ENCODE measurements around the gene WFDC12.
"Not testable (repeated sequence)": the region's sequence is repeated elsewhere in the genome, so short reads cannot be mapped to it uniquely, and the experiment has no call there.

The WFDC12 gene, protein sequence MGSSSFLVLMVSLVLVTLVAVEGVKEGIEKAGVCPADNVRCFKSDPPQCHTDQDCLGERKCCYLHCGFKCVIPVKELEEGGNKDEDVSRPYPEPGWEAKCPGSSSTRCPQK

DNA sequence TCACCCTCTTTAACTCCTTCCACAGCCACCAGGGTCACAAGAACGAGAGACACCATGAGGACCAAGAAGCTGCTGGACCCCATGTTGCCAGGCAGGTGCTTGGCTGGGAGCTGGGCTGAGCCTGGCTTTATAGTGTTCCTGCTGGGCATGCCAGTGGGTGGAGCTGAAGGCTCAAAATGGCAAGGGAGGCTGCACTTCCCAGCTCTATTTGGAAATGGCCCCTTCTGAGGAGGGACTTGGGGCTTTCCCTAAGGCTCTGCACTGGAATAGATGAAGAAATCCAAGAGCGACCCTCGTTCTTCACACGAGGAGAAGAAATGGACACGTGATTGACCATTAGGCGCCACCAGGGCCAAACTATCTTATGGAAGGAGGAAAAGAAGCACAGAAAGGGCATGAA, at the start of gene WFDC12:
WFDC12 (minus strand) TSS at position 101 of the 400 bp plus-strand sequence; CDS start at position 83, 18 bp downstream.
- no peak for DNase-seq (ENCODE audit: low read depth, low spot score)
- WGBS (ENCODE audit: insufficient coverage, insufficient read length) = no CpG with 5 or more reads among the region's 6 CpGs
- H3K9me3 ChIP-seq (ENCODE audit: control insufficient read depth, insufficient read depth, low read length) = no peaks in the 10 kb centered on the region
- H3K4me1 ChIP-seq (ENCODE audit: control insufficient read depth, insufficient read depth, low read length) = no peaks in the 10 kb centered on the region
- H3K4me3 ChIP-seq (ENCODE audit: low read length) = no peak within 1 kb of the TSS
- H3K27me3 ChIP-seq (ENCODE audit: control insufficient read depth, insufficient read depth, low read length) = no peaks in the 10 kb centered on the region
- no peaks in the 10 kb centered on the region for H3K36me3 ChIP-seq (ENCODE audit: control insufficient read depth, insufficient read depth, low read length)
- no peak within 1 kb of the TSS for H3K27ac ChIP-seq (ENCODE audit: low read length)

DNA sequence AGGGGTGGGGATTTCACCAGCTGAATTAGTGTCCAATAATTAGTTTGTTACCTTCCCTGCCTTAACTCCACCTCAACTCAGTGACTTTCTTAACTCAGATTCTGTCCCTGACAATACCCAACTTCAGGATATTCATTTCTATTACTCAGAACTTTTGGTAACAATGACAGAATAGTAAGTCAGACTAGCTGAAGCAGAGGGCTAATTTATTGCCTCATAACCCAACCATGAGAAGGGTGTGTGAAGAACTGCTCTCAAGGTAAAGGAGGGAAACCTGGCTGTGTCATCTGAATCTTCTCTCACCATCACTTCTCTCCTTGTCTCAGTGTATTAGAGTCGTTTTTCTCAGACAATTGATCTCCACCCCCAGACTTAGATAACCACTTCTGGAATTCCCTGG, 49.3 kb upstream of the WFDC12 start:
- Histone ChIP-seq H3K4me1 (ENCODE audit: control insufficient read depth, insufficient read depth, low read length) (no peaks in the 10 kb centered on the region), H3K27ac (ENCODE audit: low read length) (no peak overlapping the region), H3K36me3 (ENCODE audit: control insufficient read depth, insufficient read depth, low read length) (no peaks in the 10 kb centered on the region), H3K9me3 (ENCODE audit: control insufficient read depth, insufficient read depth, low read length) (no peaks in the 10 kb centered on the region), H3K4me3 (ENCODE audit: low read length) (no peak overlapping the region), H3K27me3 (ENCODE audit: control insufficient read depth, insufficient read depth, low read length) (no peaks in the 10 kb centered on the region)
- no peak for DNase-seq (ENCODE audit: low read depth, low spot score)
- no CpG with 5 or more reads among the region's 1 CpG for WGBS (ENCODE audit: insufficient coverage, insufficient read length)

- WGBS (ENCODE audit: insufficient coverage, insufficient read length) = no CpG with 5 or more reads among the region's 1 CpG
- no peaks in the 10 kb centered on the region for H3K36me3 ChIP-seq (ENCODE audit: control insufficient read depth, insufficient read depth, low read length)
- no peak for DNase-seq (ENCODE audit: low read depth, low spot score)
- H3K4me3 ChIP-seq (ENCODE audit: low read length) = no peak overlapping the region
- no peaks in the 10 kb centered on the region for H3K4me1 ChIP-seq (ENCODE audit: control insufficient read depth, insufficient read depth, low read length)
- H3K9me3 ChIP-seq (ENCODE audit: control insufficient read depth, insufficient read depth, low read length) = no peaks in the 10 kb centered on the region
- no peaks in the 10 kb centered on the region for H3K27me3 ChIP-seq (ENCODE audit: control insufficient read depth, insufficient read depth, low read length)
- no peak overlapping the region for H3K27ac ChIP-seq (ENCODE audit: low read length)
Measured at GRCh38 chr20:45164906-45165305, 40.6 kb upstream of the WFDC12 start.

GRCh38 chr20:45163083-45163803, 39.0 kb upstream of the WFDC12 start:
- DNase-seq (ENCODE audit: low read depth, low spot score) = no peak
- H3K4me3 ChIP-seq (ENCODE audit: low read length) = no peak overlapping the region
- no CpG with 5 or more reads among the region's 1 CpG for WGBS (ENCODE audit: insufficient coverage, insufficient read length)
- H3K4me1 ChIP-seq (ENCODE audit: control insufficient read depth, insufficient read depth, low read length) = no peaks in the 10 kb centered on the region
- H3K27ac ChIP-seq (ENCODE audit: low read length) = no peak overlapping the region
- no peaks in the 10 kb centered on the region for H3K36me3 ChIP-seq (ENCODE audit: control insufficient read depth, insufficient read depth, low read length)
- H3K9me3 ChIP-seq (ENCODE audit: control insufficient read depth, insufficient read depth, low read length) = no peaks in the 10 kb centered on the region
- no peaks in the 10 kb centered on the region for H3K27me3 ChIP-seq (ENCODE audit: control insufficient read depth, insufficient read depth, low read length)

DNA sequence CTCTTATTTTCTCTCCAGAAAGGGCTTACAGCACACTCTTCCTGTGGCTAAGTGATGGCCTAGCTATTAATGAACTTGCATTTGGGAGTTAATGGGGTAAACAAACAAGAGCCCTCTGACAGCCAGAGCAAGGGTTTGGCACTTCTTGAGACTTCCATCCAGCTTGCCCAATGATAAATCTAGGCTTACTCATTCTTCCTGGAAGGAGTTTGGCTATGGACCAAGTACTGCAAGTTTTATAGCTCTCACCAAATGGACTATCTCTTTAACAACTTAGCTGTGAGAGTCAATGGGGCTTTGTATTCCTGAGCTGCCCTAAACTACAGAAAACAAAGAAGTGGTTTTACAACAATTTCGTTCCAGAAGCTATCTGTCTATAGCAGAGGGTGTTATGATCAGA, 33.7 kb upstream of the WFDC12 start:
- H3K27ac ChIP-seq (ENCODE audit: low read length) = no peak overlapping the region
- no peaks in the 10 kb centered on the region for H3K9me3 ChIP-seq (ENCODE audit: control insufficient read depth, insufficient read depth, low read length)
- H3K4me3 ChIP-seq (ENCODE audit: low read length) = no peak overlapping the region
- H3K27me3 ChIP-seq (ENCODE audit: control insufficient read depth, insufficient read depth, low read length) = no peaks in the 10 kb centered on the region
- no peak for DNase-seq (ENCODE audit: low read depth, low spot score)
- H3K36me3 ChIP-seq (ENCODE audit: control insufficient read depth, insufficient read depth, low read length) = no peaks in the 10 kb centered on the region
- no peaks in the 10 kb centered on the region for H3K4me1 ChIP-seq (ENCODE audit: control insufficient read depth, insufficient read depth, low read length)
- WGBS (ENCODE audit: insufficient coverage, insufficient read length) = no CpG with 5 or more reads among the region's 1 CpG

- H3K4me1 ChIP-seq (ENCODE audit: control insufficient read depth, insufficient read depth, low read length) = no peaks in the 10 kb centered on the region
- no peaks in the 10 kb centered on the region for H3K36me3 ChIP-seq (ENCODE audit: control insufficient read depth, insufficient read depth, low read length)
- WGBS (ENCODE audit: insufficient coverage, insufficient read length) = no CpG with 5 or more reads among the region's 2 CpGs
- H3K27ac ChIP-seq (ENCODE audit: low read length) = no peak overlapping the region
- no peaks in the 10 kb centered on the region for H3K27me3 ChIP-seq (ENCODE audit: control insufficient read depth, insufficient read depth, low read length)
- no peak for DNase-seq (ENCODE audit: low read depth, low spot score)
- H3K9me3 ChIP-seq (ENCODE audit: control insufficient read depth, insufficient read depth, low read length) = no peaks in the 10 kb centered on the region
- no peak overlapping the region for H3K4me3 ChIP-seq (ENCODE audit: low read length)
Measured at GRCh38 chr20:45156713-45157112, 32.4 kb upstream of the WFDC12 start.

GRCh38 chr20:45154794-45155193, 30.5 kb upstream of the WFDC12 start:
- no CpG with 5 or more reads among the region's 1 CpG for WGBS (ENCODE audit: insufficient coverage, insufficient read length)
- not testable (repeated sequence) for H3K4me3 ChIP-seq (ENCODE audit: low read length); H3K4me1 ChIP-seq (ENCODE audit: control insufficient read depth, insufficient read depth, low read length); H3K36me3 ChIP-seq (ENCODE audit: control insufficient read depth, insufficient read depth, low read length); H3K27ac ChIP-seq (ENCODE audit: low read length); DNase-seq (ENCODE audit: low read depth, low spot score); H3K9me3 ChIP-seq (ENCODE audit: control insufficient read depth, insufficient read depth, low read length); H3K27me3 ChIP-seq (ENCODE audit: control insufficient read depth, insufficient read depth, low read length)

DNA sequence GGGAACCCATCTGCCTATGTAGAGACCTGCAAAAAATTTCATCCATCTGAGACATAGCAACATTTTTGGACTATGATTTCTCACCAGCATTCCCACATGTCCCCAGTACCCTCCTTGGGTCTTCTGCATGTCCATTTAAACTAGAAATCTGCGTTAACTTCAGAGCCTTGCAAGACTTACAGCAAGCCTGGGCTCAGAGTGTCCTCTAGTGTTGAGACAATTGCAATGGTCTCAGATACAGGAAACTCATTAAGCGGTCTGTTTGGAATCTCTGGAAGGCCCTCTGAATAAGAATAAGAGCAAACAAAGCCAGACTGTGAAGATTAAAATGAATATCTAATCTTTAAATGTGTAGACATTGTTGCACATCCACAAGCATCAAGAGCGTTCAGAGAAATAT, 29.9 kb upstream of the WFDC12 start:
- no peak overlapping the region for H3K27ac ChIP-seq (ENCODE audit: low read length)
- no CpG with 5 or more reads among the region's 3 CpGs for WGBS (ENCODE audit: insufficient coverage, insufficient read length)
- H3K4me3 ChIP-seq (ENCODE audit: low read length) = no peak overlapping the region
- no peaks in the 10 kb centered on the region for H3K9me3 ChIP-seq (ENCODE audit: control insufficient read depth, insufficient read depth, low read length)
- DNase-seq (ENCODE audit: low read depth, low spot score) = no peak
- H3K36me3 ChIP-seq (ENCODE audit: control insufficient read depth, insufficient read depth, low read length) = no peaks in the 10 kb centered on the region
- H3K27me3 ChIP-seq (ENCODE audit: control insufficient read depth, insufficient read depth, low read length) = no peaks in the 10 kb centered on the region
- H3K4me1 ChIP-seq (ENCODE audit: control insufficient read depth, insufficient read depth, low read length) = no peaks in the 10 kb centered on the region; the same call in 1 of the 2 replicates

- Histone ChIP-seq H3K4me1 (ENCODE audit: control insufficient read depth, insufficient read depth, low read length) (no peaks in the 10 kb centered on the region; the same call in 1 of the 2 replicates), H3K27me3 (ENCODE audit: control insufficient read depth, insufficient read depth, low read length) (no peaks in the 10 kb centered on the region), H3K4me3 (ENCODE audit: low read length) (no peak overlapping the region), H3K9me3 (ENCODE audit: control insufficient read depth, insufficient read depth, low read length) (no peaks in the 10 kb centered on the region), H3K36me3 (ENCODE audit: control insufficient read depth, insufficient read depth, low read length) (no peaks in the 10 kb centered on the region), H3K27ac (ENCODE audit: low read length) (no peak overlapping the region)
- WGBS (ENCODE audit: insufficient coverage, insufficient read length) = no CpG with 5 or more reads among the region's 1 CpG
- DNase-seq (ENCODE audit: low read depth, low spot score) = no peak
Measured at GRCh38 chr20:45153752-45154151, 29.5 kb upstream of the WFDC12 start.

DNA sequence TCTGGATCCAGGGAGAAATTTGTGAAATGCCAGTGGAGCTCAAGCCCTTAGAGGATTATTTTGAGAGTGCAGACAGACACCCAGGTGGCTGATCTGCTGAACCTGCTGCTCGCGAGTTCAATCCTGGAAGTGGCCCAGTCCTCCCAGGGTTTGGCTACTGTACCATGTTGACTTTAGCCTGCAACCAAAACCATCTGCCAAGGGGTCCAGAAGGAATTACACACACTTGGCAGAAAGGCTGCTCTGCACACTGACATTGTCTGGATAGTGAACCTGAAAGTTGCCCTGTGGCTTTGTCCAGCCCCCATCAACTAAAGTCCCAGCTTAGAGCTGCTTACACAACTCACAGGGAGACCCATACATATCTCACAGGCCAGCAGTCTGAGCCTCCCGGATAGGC, 28.9 kb upstream of the WFDC12 start:
- Histone ChIP-seq H3K9me3 (ENCODE audit: control insufficient read depth, insufficient read depth, low read length) (no peaks in the 10 kb centered on the region), H3K27ac (ENCODE audit: low read length) (no peak overlapping the region), H3K4me1 (ENCODE audit: control insufficient read depth, insufficient read depth, low read length) (no peaks in the 10 kb centered on the region; the same call in 1 of the 2 replicates), H3K27me3 (ENCODE audit: control insufficient read depth, insufficient read depth, low read length) (no peaks in the 10 kb centered on the region), H3K36me3 (ENCODE audit: control insufficient read depth, insufficient read depth, low read length) (no peaks in the 10 kb centered on the region), H3K4me3 (ENCODE audit: low read length) (no peak overlapping the region)
- WGBS (ENCODE audit: insufficient coverage, insufficient read length) = no CpG with 5 or more reads among the region's 3 CpGs
- no peak for DNase-seq (ENCODE audit: low read depth, low spot score)

- no CpG with 5 or more reads among the region's 2 CpGs for WGBS (ENCODE audit: insufficient coverage, insufficient read length)
- H3K36me3 ChIP-seq (ENCODE audit: control insufficient read depth, insufficient read depth, low read length) = no peaks in the 10 kb centered on the region
- no peaks in the 10 kb centered on the region; the same call in 1 of the 2 replicates for H3K4me1 ChIP-seq (ENCODE audit: control insufficient read depth, insufficient read depth, low read length)
- H3K4me3 ChIP-seq (ENCODE audit: low read length) = no peak overlapping the region
- no peak overlapping the region for H3K27ac ChIP-seq (ENCODE audit: low read length)
- no peaks in the 10 kb centered on the region for H3K9me3 ChIP-seq (ENCODE audit: control insufficient read depth, insufficient read depth, low read length)
- DNase-seq (ENCODE audit: low read depth, low spot score) = no peak
- no peaks in the 10 kb centered on the region for H3K27me3 ChIP-seq (ENCODE audit: control insufficient read depth, insufficient read depth, low read length)
Measured at GRCh38 chr20:45152405-45152804, 28.1 kb upstream of the WFDC12 start.

All from iPS DF 6.9 (cell line).